K562 (cell line): ENCODE data around the gene MRPL11. TPM values are rescaled to one million over a fixed set of nuclear protein-coding genes. Genes with fewer than 3 reads are reported as not detected.
A peak's percentile ranks its signal among the peaks of the same experiment; 100 is the strongest.

Source experiments
- DLX4 ChIP-seq: fragments of 250-450 bp; sonication (Bioruptor Pico); IDR thresholded peaks from 2 replicates; pipeline ENCODE4 v1.6.1; 2021; ENCODE audit warnings: mild to moderate bottlenecking
- EP300 ChIP-seq: IDR thresholded peaks from 2 replicates; pipeline ENCODE4 v1.6.1; 2012; ENCODE audit warnings: low read length, improper control_type of control experiment
- HDGF ChIP-seq: fragments of 450-650 bp; IDR thresholded peaks from 2 replicates; pipeline ENCODE4 v1.6.1; 2016
- HEY1 ChIP-seq: fragments of 250-450 bp; sonication (Bioruptor Pico); IDR thresholded peaks from 2 replicates; pipeline ENCODE4 v1.5.0; 2020; ENCODE audit warnings: mild to moderate bottlenecking, moderate library complexity, borderline replicate concordance
- KLF1 ChIP-seq: fragments of 450-650 bp; IDR thresholded peaks from 2 replicates; pipeline ENCODE4 v1.6.1; 2016; ENCODE audit warnings: missing genetic modification characterization, missing compliant biosample characterization
- MEF2D ChIP-seq: conservative IDR thresholded peaks from 2 replicates; pipeline ENCODE4 v1.6.1; 2016; ENCODE audit warnings: low read depth, missing genetic modification characterization, missing compliant biosample characterization
- MTA3 ChIP-seq: fragments of 450-650 bp; formaldehyde crosslinking; IDR thresholded peaks from 2 replicates; pipeline ENCODE4 v1.6.1; 2017; ENCODE audit warnings: mild to moderate bottlenecking, borderline replicate concordance
- MYNN ChIP-seq, 2 experiments: sonication (generic); formaldehyde crosslinking in 1 of 2; IDR thresholded peaks; 2 replicates each; pipeline versions ENCODE4 v1.5.0 to v1.6.1; 2016 to 2020; ENCODE audit warnings: antibody characterized with exemption in 1 of 2, missing genetic modification reagents in 1 of 2
- NFATC3 ChIP-seq: fragments of 450-650 bp; IDR thresholded peaks from 2 replicates; pipeline ENCODE4 v1.6.1; 2017; ENCODE audit warnings: mild to moderate bottlenecking
- NFE2 ChIP-seq: IDR thresholded peaks from 2 replicates; pipeline ENCODE4 v1.6.1; 2014; ENCODE audit warnings: antibody characterized with exemption, low read depth
- PML ChIP-seq: IDR thresholded peaks from 2 replicates; pipeline ENCODE4 v1.6.1; 2012; ENCODE audit warnings: low read length, inconsistent platforms
- PYGO2 ChIP-seq: fragments of 450-650 bp; IDR thresholded peaks from 2 replicates; pipeline ENCODE4 v1.6.1; 2016; ENCODE audit warnings: mild to moderate bottlenecking, missing genetic modification characterization, moderate library complexity, missing compliant biosample characterization
- RBM14 ChIP-seq: fragments of 200-400 bp; formaldehyde crosslinking; IDR thresholded peaks from 2 replicates; pipeline ENCODE4 v1.6.1; 2018; ENCODE audit warnings: low read depth, mild to moderate bottlenecking, low read length, moderate library complexity, borderline replicate concordance; ENCODE audit not compliant: insufficient read depth
- SAP30 ChIP-seq: fragments of 200-600 bp; sonication (generic); IDR thresholded peaks from 2 replicates; pipeline ENCODE4 v1.6.1; 2012; ENCODE audit warnings: borderline replicate concordance, low read depth, mild to moderate bottlenecking, moderate library complexity, low read length, control low read depth, inconsistent platforms; ENCODE audit not compliant: insufficient read depth, poor library complexity, severe bottlenecking
- SIX5 ChIP-seq, 2 experiments: IDR thresholded peaks; 2 replicates each; pipeline ENCODE4 v1.6.1; 2011; ENCODE audit warnings: low read length in 2 of 2, borderline replicate concordance in 1 of 2, low read depth in 1 of 2, mild to moderate bottlenecking in 1 of 2, moderate library complexity in 1 of 2; ENCODE audit not compliant: insufficient read depth in 1 of 2
- SLC30A9 ChIP-seq: fragments of 250-450 bp; sonication (Bioruptor Pico); IDR thresholded peaks from 2 replicates; pipeline ENCODE4 v1.8.0; 2022; ENCODE audit warnings: mild to moderate bottlenecking, moderate library complexity
- SMAD2 ChIP-seq: fragments of 150-350 bp; IDR thresholded peaks from 2 replicates; pipeline ENCODE4 v1.6.1; 2014; ENCODE audit warnings: low read depth, mild to moderate bottlenecking, low read length
- SMARCC2 ChIP-seq: fragments of 450-650 bp; IDR thresholded peaks from 2 replicates; pipeline ENCODE4 v1.6.1; 2017; ENCODE audit warnings: antibody characterized with exemption, moderate library complexity, mild to moderate bottlenecking, low read depth
- SOX6 ChIP-seq: fragments of 450-650 bp; IDR thresholded peaks from 2 replicates; pipeline ENCODE4 v1.6.1; 2014; ENCODE audit warnings: mild to moderate bottlenecking
- SP2 ChIP-seq: IDR thresholded peaks from 2 replicates; pipeline ENCODE4 v1.6.1; 2011; ENCODE audit warnings: mild to moderate bottlenecking, low read depth, low read length, moderate library complexity; ENCODE audit not compliant: poor library complexity, severe bottlenecking; ENCODE audit errors: extremely low read depth
- TAF7 ChIP-seq: fragments of 450-650 bp; IDR thresholded peaks from 2 replicates; pipeline ENCODE4 v1.6.1; 2016; ENCODE audit warnings: missing genetic modification characterization, missing compliant biosample characterization
- TBL1XR1 ChIP-seq, 2 experiments: IDR thresholded peaks; 2 replicates each; pipeline ENCODE4 v1.6.1; 2012; ENCODE audit warnings: improper control_type of control experiment in 2 of 2, low read length in 2 of 2, mild to moderate bottlenecking in 1 of 2
- ZBTB9 ChIP-seq: fragments of 450-650 bp; formaldehyde crosslinking; IDR thresholded peaks from 2 replicates; pipeline ENCODE4 v1.4.0; 2020; ENCODE audit warnings: mild to moderate bottlenecking, moderate library complexity
- ZFP1 ChIP-seq: fragments of 450-650 bp; formaldehyde crosslinking; IDR thresholded peaks from 2 replicates; pipeline ENCODE4 v1.4.0; 2020; ENCODE audit warnings: mild to moderate bottlenecking, mixed read lengths
- ZNF12 ChIP-seq: sonication (generic); formaldehyde crosslinking; IDR thresholded peaks from 2 replicates; pipeline ENCODE4 v1.4.0; 2020; ENCODE audit warnings: mild to moderate bottlenecking, missing genetic modification reagents
- ZNF165 ChIP-seq: fragments of 250-450 bp; sonication (Bioruptor Pico); IDR thresholded peaks from 2 replicates; pipeline ENCODE4 v1.4.0; 2020; ENCODE audit warnings: borderline replicate concordance
- ZNF232 ChIP-seq: sonication (generic); formaldehyde crosslinking; IDR thresholded peaks from 2 replicates; pipeline ENCODE4 v1.8.0; 2022; ENCODE audit warnings: mild to moderate bottlenecking, missing genetic modification reagents
- ZNF57 ChIP-seq: fragments of 450-650 bp; formaldehyde crosslinking; IDR thresholded peaks from 2 replicates; pipeline ENCODE4 v1.4.0; 2020; ENCODE audit warnings: mild to moderate bottlenecking, moderate library complexity
- ZNF586 ChIP-seq: fragments of 450-650 bp; formaldehyde crosslinking; conservative IDR thresholded peaks from 2 replicates; pipeline ENCODE4 v1.4.0; 2020; ENCODE audit warnings: mild to moderate bottlenecking, moderate library complexity
- ZNF644 ChIP-seq: fragments of 200-800 bp; sonication (Bioruptor generic); IDR thresholded peaks from 2 replicates; pipeline ENCODE4 v1.6.1; 2016; ENCODE audit warnings: low read depth, missing genetic modification characterization, missing compliant biosample characterization
- polyA plus RNA-seq, 8 experiments: library from polyadenylated mRNA; depleted of rRNA in 4 of 8; stranded (reverse) in 5 of 8; unstranded in 3 of 8; fragments of >200 nt; fragmentation: Nextera tagmentation in 2 of 8; fragmentation: Illumina TruSeq in 1 of 8; extraction: Ambion mirVana in 2 of 8; extraction: Trizol in 1 of 8; gene quantifications; 2 replicates each; pipeline versions ENCODE4 v1.2.1 to v1.2.3, GENCODE V29; 2011 to 2014; ENCODE audit warnings: inconsistent platforms in 1 of 8, missing spikeins in 1 of 8
- total RNA-seq, 7 experiments: library from RNA; depleted of rRNA in 6 of 7; stranded (reverse); fragments of >200 nt in 6 of 7; fragmentation: Illumina TruSeq in 2 of 7; extraction: Trizol in 2 of 7; gene quantifications; 2 replicates each; pipeline versions ENCODE4 v1.2.1 to v1.2.3, GENCODE V29; 2011 to 2021; ENCODE audit warnings: low replicate concordance in 1 of 7

MRPL11 gene
- total and polyA plus RNA-seq, 9 of the 15 experiments (the other 6 are each of a cell fraction or from before 2014, with no cell fraction given), result 33.0 to 173 (median 91.9) TPM

GRCh38 chr11:66418168-66418985, 20.3 kb downstream of the MRPL11 start (continued):
- TF ChIP-seq SAP30 (no peak), NFE2 (peak; percentile 81), SP2 (no peak), MTA3 (no peak), SOX6 (no peak), SMAD2 (no peak), MEF2D (tag) (peak; percentile 100), ZNF644 (0 out of 2 replicates have a peak, but pooled peaks have one; percentile 61), SIX5 (IDR thresholded peaks at IDR 0.05; ENCODE audit: borderline replicate concordance in 1 of 2, insufficient read depth in 1 of 2, low read depth in 1 of 2, low read length in 2 of 2) (no peak), MYNN (IDR thresholded peaks at IDR 0.05) (peak; percentile 30; the same call in 1 of the 2 replicates), MYNN (CRISPR knock-in tag; IDR thresholded peaks at IDR 0.05) (no peak), PYGO2 (tag) (no peak), ZNF12 (CRISPR knock-in tag) (no peak), ZNF165 (CRISPR knock-in tag) (no peak), TBL1XR1 (IDR thresholded peaks at IDR 0.05; ENCODE audit: low read length in 2 of 2) (peak in 1 of 2 experiments; percentile 40; a peak in 1 of 4 replicates), ZFP1 (CRISPR knock-in tag) (no peak), HEY1 (CRISPR knock-in tag) (no peak), EP300 (no peak), ZNF586 (CRISPR knock-in tag) (no peak), HDGF (no peak), RBM14 (no peak), TAF7 (tag) (no peak), PML (no peak), ZNF232 (CRISPR knock-in tag) (no peak), SLC30A9 (no peak), ZBTB9 (no peak), NFATC3 (no peak), DLX4 (CRISPR knock-in tag) (no peak), SMARCC2 (no peak), ZNF57 (CRISPR knock-in tag) (no peak), KLF1 (no peak)
